Muscle of arm (tissue), 12 donors: ENCODE measurements around the gene SLC17A4. TPM values are rescaled to one million over a fixed set of nuclear protein-coding genes. Genes with fewer than 3 reads are reported as not detected.

Experiments used
- DNase-seq: peaks from one replicate; pipeline ENCODE4 v3.0.0-alpha.2; 2013
- polyA plus RNA-seq, 12 donors: library from polyadenylated mRNA; unstranded; fragments of 120-200 nt; gene quantifications; one replicate each; pipeline ENCODE4 v1.2.1, GENCODE V29; 2013; ENCODE audit not compliant: insufficient read length in 12 of 12

SLC17A4 gene
- polyA plus RNA-seq, 12 donors = 0.04 to 4.7 (median 0.21) TPM; not detected in 9

- DNase-seq = no peak
Measured at GRCh38 chr6:25749837-25750236, 4.7 kb upstream of the SLC17A4 start.

DNA sequence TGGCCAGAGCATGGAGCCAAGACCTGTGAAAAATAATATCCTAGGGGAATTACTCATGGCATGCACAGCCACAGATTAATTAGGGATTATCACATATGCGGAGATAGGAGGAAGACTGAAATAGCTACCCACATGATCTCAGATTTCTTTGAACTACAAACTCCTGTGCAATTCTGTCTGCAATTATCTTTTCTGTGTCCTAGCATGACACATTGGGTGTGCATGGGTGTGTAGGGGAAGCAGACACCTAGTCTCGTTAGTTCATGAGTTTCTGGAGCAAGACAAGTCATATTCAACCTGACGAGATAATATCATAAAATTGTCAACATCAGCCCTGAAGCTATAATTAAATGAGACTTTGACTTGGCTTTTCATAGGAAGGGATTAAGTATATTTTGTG, 3.6 kb upstream of the SLC17A4 start:
- DNase-seq = no peak

DNA sequence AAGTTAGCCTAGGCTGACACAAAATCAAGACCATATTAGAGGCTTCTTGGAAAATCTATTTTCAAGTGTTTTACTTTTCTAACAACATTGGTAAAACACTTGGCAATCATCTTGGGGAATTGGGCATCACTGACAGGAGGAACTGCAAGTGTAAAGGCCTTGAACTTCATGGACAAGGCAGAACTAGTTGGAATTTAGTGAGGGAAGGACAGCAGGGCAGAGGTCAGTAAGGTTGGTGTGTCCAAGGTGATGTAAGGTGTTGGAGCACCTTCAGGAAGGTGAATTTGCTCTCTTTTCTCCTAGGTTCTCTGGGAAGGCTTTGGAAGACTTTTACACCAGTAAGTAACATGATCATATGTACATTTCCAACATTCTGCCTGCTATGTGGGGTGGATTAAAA, 1.5 kb upstream of the SLC17A4 start:
- no peak for DNase-seq

GRCh38 chr6:25755483-25755882, 941 bp downstream of the SLC17A4 start:
- no peak for DNase-seq

- DNase-seq = no peak
Measured at GRCh38 chr6:25756382-25757363, 2.1 kb downstream of the SLC17A4 start.

DNA sequence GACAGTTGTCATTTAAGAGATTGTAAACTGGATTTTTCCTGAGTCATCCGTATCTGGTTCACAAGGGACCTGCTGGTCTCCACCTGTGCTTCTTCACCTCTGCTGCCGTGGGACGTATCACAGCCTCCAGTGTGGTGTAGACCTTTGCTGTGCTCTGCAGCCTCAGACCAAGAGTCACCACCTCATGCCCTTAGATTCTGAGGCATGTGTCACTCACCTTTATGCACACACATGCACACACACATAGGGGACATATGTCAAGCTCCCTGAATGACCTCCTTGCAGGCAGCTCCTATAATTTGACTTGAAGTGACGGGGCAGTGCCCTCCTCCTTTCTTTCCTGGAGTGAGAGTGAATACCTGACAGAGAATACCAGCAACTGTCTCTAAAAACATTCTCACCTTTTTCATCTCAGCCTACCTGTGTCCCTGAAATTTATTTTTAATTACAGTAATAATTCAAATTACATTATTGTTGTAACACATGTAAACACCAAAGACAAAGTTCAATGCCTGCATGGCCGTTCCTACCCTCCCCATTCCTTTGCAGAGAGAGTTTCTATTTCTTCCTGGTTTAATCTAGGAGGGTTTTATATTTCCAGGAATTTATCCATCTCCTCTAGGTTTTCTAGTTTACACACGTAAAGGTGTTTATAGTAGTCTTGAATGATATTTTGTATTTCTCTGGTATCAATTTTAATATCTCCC, 3.5 kb downstream of the SLC17A4 start:
- DNase-seq = no peak

DNA sequence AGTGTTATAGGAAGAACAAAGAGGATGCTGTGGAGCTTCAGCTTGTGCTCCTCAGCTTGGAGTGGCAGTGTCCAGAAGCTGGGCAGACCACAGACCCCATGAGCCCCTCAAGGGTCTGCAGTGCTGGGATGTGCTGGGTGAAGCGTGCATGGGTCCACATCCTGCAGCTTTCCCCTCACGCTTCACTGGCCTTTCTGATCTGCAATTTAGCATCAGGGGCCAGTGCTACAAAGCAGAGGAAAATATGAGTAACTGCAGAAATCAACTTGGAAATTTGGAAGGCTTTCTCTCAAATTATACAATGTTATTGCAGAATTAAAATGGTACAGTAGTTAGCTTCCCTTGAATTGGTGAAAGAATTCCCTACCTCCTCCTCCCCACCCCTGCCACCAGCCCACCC, 10.1 kb downstream of the SLC17A4 start:
- DNase-seq = no peak

DNA sequence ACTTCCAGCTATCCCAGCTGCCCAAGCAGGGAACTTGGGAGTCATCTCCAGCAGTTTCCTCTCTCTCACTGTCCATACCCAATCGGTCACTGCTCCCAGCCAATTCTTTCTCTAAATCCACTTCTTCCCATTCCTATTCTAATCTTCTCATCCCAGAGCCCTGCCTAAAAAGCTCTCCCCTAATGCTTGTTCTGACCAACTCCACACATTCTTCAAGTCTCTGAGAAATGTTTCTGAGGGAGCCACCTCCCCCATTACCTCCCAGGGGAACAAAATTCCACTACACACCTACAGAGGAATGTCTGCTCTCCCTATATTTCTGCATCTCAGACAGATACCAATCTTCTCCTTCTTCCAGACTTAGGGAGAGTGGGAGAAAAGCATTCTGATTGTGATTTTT, 14.0 kb downstream of the SLC17A4 start:
- no peak for DNase-seq

DNA sequence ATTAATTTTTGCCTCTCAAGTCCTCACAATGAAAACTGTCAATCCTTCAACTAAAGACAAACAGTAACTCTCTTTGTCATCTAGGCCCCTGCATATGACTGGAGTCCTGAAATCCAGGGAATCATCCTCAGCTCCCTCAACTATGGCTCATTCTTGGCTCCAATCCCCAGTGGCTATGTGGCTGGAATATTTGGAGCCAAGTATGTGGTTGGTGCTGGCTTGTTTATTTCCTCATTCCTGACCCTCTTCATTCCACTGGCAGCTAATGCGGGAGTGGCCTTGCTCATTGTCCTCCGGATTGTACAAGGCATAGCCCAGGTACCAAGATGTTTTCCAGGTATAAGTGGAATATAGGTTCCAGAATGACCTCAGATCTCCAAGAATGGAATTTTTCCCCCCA, 15.4 kb downstream of the SLC17A4 start:
- DNase-seq = no peak

DNA sequence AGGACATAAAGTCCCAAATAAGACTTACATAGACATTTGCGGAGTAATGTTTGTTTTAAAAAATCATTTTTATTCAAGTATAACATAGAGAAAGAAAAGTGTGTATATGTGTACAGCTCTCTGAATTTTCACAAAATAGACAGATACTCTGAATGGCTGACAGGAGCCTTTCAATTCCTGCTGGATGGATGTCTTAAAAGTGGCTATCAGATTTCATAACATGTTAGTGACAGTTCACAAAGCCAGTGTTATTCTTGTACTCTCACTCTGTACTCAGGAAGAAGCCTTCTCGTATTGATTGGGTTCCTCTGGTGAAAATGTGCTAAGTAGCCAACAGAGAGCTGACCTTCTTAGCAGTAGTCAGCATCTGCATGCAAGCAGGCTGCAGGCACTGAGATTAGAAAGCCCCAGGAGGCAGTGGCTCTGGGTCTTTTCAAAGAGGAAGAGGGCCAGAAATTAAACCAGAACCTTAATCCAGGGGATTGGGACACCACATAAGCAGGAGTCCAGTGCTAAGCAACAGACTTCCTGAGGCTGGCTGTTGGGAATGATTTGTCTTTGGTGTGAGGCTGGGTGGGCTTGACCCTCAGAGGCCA, 19.7 kb downstream of the SLC17A4 start:
- no peak for DNase-seq

- DNase-seq = no peak
Measured at GRCh38 chr6:25777031-25777430, 22.5 kb downstream of the SLC17A4 start.

DNA sequence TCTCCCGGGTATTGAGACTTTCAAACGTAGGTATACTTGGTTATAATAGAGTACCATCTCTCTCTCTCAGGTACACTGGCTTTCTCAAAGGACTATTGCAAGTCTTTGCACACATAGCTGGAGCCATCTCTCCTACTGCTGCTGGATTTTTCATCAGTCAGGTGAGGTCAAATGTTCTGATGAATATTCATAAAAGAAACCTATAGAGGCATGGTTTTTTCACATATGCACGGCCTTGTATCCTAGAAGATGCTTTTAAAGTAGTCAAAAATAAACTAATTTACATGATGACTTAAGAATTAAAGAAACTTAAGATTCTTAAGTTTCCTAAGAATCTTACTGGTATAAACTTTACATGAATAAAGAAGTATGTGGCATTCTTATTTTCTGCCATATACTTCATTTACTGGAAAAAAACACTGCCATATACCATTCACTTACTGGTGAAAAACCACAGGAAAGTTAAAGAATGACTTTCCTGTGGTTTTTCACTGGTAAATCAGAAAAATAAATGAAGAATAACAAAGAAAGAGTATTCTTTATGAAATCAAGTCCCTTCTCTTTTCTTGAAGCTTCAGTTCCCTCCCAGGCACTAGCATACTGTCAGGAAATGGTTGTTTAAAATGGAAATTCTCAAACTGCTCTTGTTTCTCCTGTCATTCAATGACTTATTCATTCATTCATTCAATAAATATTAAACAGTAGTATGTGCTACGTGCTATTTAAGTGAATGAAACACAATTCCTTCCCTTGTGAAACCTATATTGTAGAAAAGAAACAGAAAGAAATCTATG, 23.5 kb downstream of the SLC17A4 start:
- DNase-seq = no peak

GRCh38 chr6:25781134-25781533, 26.6 kb downstream of the SLC17A4 start:
- DNase-seq = no peak

GRCh38 chr6:25787428-25787827, 32.9 kb downstream of the SLC17A4 start:
- no peak for DNase-seq

GRCh38 chr6:25788305-25788922, 33.9 kb downstream of the SLC17A4 start:
- peak; percentile 2 for DNase-seq

GRCh38 chr6:25789475-25789874, 34.9 kb downstream of the SLC17A4 start:
- DNase-seq = no peak

DNA sequence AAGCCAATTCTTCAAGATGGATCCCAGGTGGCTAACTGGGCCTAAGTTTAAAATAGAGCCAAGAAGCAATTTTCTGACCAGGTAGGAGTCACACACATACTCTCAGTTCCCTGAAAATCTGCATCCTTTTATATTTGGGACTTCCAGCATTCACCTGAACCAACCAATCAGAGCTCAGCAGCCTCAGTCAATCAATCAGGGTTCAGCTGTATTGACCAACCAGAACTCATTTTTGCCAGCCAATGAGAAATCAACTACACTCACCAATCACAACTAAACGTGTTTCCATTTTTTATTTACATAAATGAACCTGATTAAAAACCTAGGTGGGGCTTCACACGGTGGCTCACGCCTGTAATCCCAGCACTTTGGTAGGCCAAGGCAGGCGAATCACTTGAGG, 37.5 kb downstream of the SLC17A4 start:
- no peak for DNase-seq

GRCh38 chr6:25793970-25794369, 39.4 kb downstream of the SLC17A4 start:
- no peak for DNase-seq

GRCh38 chr6:25794784-25795183, 40.2 kb downstream of the SLC17A4 start:
- no peak for DNase-seq

- no peak for DNase-seq
Measured at GRCh38 chr6:25801436-25801835, 46.9 kb downstream of the SLC17A4 start.

GRCh38 chr6:25804804-25805203, 50.3 kb downstream of the SLC17A4 start:
- DNase-seq = no peak
